Stimulated activated naive CD8-positive, alpha-beta T cell treated with anti-CD3 and anti-CD28 coated beads, Interleukin-15, Interleukin-2, amounts not matched to agents 100 ng/mL and 50 ng/mL, for 24 hours (primary cell): Measurements from ENCODE around the gene CRACR2A.
A peak's percentile ranks its signal among the peaks of the same experiment; 100 is the strongest.

ENCODE experiments used
- H3K27ac Mint-ChIP-seq: one replicate; pipeline ENCODE4 v1.8.0; 2021; ENCODE audit warnings: mild to moderate bottlenecking, mixed read lengths
- H3K27me3 Mint-ChIP-seq: one replicate; pipeline ENCODE4 v1.8.0; 2021; ENCODE audit warnings: mixed read lengths
- H3K36me3 Mint-ChIP-seq: one replicate; pipeline ENCODE4 v1.8.0; 2021; ENCODE audit warnings: low read depth, mixed read lengths
- H3K4me1 Mint-ChIP-seq: one replicate; pipeline ENCODE4 v1.8.0; 2021; ENCODE audit warnings: low read depth, mixed read lengths
- H3K4me3 Mint-ChIP-seq: one replicate; pipeline ENCODE4 v1.8.0; 2021; ENCODE audit warnings: mild to moderate bottlenecking, mixed read lengths
- H3K9me3 Mint-ChIP-seq: one replicate; pipeline ENCODE4 v1.8.0; 2021; ENCODE audit warnings: mixed read lengths

Gene CRACR2A

GRCh38 chr12:3685830-3686229 is 67.1 kb downstream of the CRACR2A start:
- no peak overlapping the region for H3K27ac Mint-ChIP-seq

DNA sequence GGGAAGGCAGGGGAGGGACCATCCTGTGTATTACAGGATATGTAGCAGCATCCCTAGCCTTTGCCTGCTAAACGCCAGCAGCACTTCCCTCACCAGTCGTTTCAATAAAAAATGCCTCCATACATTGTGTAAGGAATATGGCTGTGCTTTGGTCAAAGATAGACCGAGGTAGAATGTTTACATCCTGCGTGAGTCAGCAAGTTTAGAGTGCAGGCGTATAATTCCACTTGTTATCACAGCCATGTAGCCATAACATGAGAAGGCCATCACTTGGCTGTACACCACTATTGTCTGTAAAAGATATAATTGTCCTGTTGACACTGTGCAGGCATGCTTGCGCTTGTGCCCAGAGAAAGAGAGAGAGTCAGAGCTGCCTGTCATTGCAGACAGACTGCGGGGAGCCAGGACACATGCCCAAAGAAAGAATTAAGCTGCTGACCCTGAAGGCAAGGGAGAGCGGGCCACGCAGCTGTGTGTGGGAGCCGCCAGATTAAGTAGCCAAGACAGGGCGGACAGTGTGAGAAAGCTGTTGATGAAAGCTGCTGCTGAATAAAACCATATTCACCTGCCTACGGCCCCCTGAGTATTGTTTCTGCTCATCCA is 68.4 kb downstream of the CRACR2A start:
- H3K27ac Mint-ChIP-seq: no peak overlapping the region
- no peaks in the 10 kb centered on the region for H3K9me3 Mint-ChIP-seq
- no peaks in the 10 kb centered on the region for H3K27me3 Mint-ChIP-seq
- H3K4me1 Mint-ChIP-seq: no peaks in the 10 kb centered on the region
- no peak overlapping the region for H3K4me3 Mint-ChIP-seq
- peaks cover 33% of the 10 kb centered on the region for H3K36me3 Mint-ChIP-seq

More at GRCh38 chr12:3685830-3686229, 67.1 kb downstream of the CRACR2A start:
- H3K9me3 Mint-ChIP-seq: no peaks in the 10 kb centered on the region
- H3K36me3 Mint-ChIP-seq: peaks cover 41% of the 10 kb centered on the region
- no peak overlapping the region for H3K4me3 Mint-ChIP-seq
- no peaks in the 10 kb centered on the region for H3K27me3 Mint-ChIP-seq
- H3K4me1 Mint-ChIP-seq: no peaks in the 10 kb centered on the region

DNA sequence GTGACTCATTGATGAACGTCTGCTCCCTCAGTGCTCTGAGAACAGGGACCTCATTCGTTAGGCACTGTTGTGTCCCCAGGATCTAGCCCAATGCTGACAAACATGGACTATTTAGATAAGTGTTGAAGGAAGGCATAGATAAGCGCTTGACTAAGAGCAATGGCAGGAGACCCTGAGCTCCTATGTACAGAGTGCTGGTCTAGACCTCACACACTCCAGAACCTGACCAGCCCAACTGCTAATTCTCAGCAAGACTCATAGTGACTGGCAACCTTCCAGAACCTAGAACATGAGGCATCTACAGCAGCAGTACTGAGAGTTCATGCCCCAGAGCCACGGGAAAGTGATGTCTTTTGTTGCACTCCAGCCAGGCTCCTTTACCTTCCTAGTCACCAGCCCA is 69.2 kb downstream of the CRACR2A start:
- no peak overlapping the region for H3K4me3 Mint-ChIP-seq
- H3K4me1 Mint-ChIP-seq: no peaks in the 10 kb centered on the region
- no peak overlapping the region for H3K27ac Mint-ChIP-seq
- H3K27me3 Mint-ChIP-seq: no peaks in the 10 kb centered on the region
- no peaks in the 10 kb centered on the region for H3K9me3 Mint-ChIP-seq
- peaks cover 34% of the 10 kb centered on the region for H3K36me3 Mint-ChIP-seq

DNA sequence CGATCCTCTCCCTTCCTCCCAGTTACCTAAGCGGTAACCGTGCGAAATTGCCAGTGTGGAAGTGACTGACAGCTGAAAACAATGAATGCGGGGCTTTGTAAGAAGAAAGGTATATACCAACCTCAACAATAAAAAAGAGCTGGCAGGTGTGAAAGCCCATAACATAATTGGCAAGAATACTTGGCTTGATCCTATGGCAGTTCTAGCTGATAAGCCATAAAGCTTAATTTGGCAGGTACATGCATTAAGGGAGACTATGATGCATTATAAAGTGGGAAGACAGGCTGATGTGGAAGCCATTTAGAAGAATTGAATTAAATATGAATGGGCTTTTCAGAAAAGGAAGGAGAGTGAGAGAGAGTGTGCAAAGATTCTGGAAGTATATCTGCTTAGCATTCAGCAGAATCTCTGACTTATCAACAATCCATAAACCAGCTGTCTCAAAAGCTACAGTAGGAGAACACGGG is 71.3 kb downstream of the CRACR2A start:
- H3K9me3 Mint-ChIP-seq: no peaks in the 10 kb centered on the region
- peaks cover 41% of the 10 kb centered on the region for H3K36me3 Mint-ChIP-seq
- H3K27ac Mint-ChIP-seq: no peak overlapping the region
- no peaks in the 10 kb centered on the region for H3K27me3 Mint-ChIP-seq
- no peak overlapping the region for H3K4me3 Mint-ChIP-seq
- no peaks in the 10 kb centered on the region for H3K4me1 Mint-ChIP-seq

DNA sequence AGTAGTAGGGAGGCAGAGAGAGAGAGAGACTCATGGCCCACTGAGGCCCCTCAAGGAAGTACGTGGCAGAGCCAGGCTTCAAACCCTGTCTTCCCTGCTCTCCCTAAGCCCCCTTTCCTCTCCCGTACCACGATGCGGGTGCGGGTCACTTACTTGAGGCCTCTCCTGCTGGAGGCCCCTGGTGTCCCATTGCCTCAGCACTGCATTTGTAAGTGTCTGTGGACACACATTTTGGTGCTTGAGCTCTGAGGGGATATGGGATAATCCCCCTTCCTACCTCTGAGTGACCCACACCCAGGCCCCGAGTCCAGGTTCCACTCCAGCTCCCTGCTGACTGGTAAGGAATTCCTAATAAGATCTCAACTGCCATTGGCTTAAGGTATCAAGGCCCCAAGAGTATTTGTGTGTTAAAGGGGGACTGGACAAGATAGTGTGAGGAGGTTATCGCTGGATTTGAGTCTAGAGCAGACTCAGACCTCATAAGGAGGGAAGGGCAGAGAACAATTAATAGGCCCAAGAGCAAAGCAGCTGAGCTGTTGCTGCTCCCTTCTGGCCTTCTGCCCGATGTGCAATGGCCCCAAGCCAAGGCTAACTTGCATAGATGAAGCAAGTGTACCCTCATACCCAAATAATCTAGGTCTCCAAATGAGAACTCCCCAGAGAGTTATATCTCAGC is 71.9 kb downstream of the CRACR2A start:
- Mint-ChIP-seq H3K27ac (no peak overlapping the region), H3K4me3 (no peak overlapping the region), H3K27me3 (no peaks in the 10 kb centered on the region), H3K36me3 (peaks cover 42% of the 10 kb centered on the region), H3K4me1 (no peaks in the 10 kb centered on the region), H3K9me3 (no peaks in the 10 kb centered on the region)

DNA sequence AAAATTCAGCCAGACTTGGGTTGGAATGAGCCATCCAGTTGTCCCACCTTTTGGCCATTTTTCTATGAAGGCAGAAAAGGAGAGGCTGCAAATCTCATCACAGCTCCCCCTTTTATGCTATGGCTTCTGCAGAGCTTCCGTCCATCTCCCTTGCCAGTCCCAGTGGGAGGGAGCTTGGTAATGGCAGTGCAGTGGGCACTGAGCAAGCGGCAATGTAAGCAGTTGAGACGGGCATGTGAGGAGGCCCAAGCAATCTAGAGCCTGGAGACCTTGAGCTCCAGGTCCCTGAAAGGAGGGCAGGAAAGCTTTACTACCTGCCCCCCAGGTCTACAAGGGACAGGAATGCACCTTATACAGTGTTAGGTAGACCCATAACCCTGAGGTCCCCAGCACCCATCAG is 73.1 kb downstream of the CRACR2A start:
- no peaks in the 10 kb centered on the region for H3K27me3 Mint-ChIP-seq
- H3K36me3 Mint-ChIP-seq: peaks cover 35% of the 10 kb centered on the region
- H3K27ac Mint-ChIP-seq: no peak overlapping the region
- H3K9me3 Mint-ChIP-seq: no peaks in the 10 kb centered on the region
- no peaks in the 10 kb centered on the region for H3K4me1 Mint-ChIP-seq
- H3K4me3 Mint-ChIP-seq: no peak overlapping the region

DNA sequence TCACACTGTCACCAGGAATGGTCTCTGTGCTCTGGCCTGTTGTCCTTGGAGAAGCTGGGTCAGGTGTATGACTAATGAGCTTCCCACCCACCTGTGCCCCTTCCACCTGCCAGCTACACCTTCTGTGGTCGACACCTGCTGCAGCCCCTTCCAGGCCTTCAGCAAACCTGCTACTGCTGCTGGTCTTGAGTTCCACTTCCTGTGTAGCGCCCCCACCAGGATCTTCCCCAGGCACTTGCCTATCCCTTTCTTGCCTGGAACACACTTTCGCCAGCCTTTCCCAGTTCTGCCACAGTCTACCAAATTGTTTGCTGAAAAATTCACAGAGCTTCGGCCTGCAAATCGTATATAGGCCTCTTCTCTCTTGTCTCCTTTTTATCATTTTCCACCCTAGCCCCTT is 75.3 kb downstream of the CRACR2A start:
- no peaks in the 10 kb centered on the region for H3K9me3 Mint-ChIP-seq
- no peaks in the 10 kb centered on the region for H3K27me3 Mint-ChIP-seq
- no peak overlapping the region for H3K4me3 Mint-ChIP-seq
- H3K4me1 Mint-ChIP-seq: no peaks in the 10 kb centered on the region
- peaks cover 44% of the 10 kb centered on the region for H3K36me3 Mint-ChIP-seq
- peak overlapping the region; percentile 54 for H3K27ac Mint-ChIP-seq

DNA sequence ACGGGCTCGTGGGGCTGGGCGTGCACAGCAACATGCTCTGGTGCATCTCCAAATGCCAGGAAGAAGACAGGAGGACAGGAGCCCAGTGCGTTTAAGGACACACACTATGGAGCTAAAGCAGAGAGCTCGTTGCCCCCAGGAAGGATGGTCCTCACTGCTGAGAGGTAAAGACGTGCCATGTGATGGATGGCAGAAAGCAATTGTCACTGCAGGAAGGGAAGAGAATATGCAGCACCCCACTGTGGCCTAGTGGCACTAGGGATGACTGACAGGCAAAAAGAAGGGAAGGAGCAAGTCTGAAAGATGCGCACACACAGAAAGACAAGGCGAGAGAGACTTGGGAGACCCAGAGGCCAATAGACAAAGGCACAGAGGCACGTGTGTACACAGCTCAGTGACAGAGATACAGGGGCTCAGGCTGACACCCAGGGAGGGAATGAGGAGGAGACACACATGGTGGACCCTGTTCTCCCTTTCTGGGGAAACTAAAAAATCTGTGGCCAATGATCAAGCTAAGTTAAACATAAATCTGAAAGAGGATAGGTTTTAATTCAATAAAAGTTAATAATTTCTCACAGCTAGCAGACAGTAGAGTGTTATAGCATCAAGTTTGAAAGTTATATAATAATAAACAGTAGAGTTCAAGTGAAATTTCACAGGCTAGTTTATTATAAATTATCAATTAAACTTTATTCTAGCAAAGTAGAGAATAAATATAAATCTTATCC is 78.8 kb downstream of the CRACR2A start:
- H3K36me3 Mint-ChIP-seq: peaks cover 45% of the 10 kb centered on the region
- H3K9me3 Mint-ChIP-seq: no peaks in the 10 kb centered on the region
- peaks cover 6% of the 10 kb centered on the region for H3K4me1 Mint-ChIP-seq
- no peak overlapping the region for H3K27ac Mint-ChIP-seq
- H3K4me3 Mint-ChIP-seq: no peak overlapping the region
- no peaks in the 10 kb centered on the region for H3K27me3 Mint-ChIP-seq

- H3K27me3 Mint-ChIP-seq: no peaks in the 10 kb centered on the region
- H3K4me1 Mint-ChIP-seq: peaks cover 6% of the 10 kb centered on the region
- H3K4me3 Mint-ChIP-seq: no peak overlapping the region
- no peaks in the 10 kb centered on the region for H3K9me3 Mint-ChIP-seq
- H3K36me3 Mint-ChIP-seq: peaks cover 40% of the 10 kb centered on the region
- H3K27ac Mint-ChIP-seq: no peak overlapping the region
Observed at GRCh38 chr12:3672113-3672509, 80.8 kb downstream of the CRACR2A start.

DNA sequence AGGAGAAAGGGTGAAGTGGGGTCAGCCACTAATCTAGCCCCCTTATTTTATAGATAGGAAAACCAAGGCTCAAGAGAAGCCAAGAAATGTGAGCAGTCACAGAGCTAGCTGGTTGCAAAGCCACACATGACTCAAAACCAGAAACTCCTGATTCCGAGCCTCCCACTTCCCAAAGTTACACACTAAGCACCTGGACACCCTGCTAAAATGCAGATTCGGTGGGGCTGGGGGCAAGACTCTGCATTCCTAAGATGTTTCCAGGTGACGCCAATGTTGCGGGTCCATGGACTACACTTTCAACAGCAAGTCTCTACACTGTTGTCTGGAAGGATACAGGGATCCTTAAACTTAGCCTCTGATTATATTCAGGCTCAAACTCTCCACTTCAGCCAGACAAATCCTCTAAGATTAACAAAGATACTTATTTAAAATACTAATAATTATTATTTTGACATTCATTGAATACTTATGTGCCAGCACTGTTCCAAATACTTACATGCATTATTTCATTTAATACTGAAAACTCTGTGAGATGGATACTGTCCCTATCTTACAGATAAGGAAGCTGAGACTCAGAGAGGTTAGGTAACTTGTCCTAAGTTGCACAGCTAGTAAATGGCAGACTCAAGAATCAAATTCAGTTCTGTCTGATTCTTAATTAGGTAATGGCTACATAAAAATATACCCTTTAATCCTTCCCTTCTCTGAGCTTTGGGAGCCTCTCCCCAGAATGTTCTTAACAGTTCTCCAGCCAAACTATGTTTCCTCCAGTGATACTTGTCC is 81.4 kb downstream of the CRACR2A start:
- H3K4me3 Mint-ChIP-seq: no peak overlapping the region
- no peak overlapping the region for H3K27ac Mint-ChIP-seq
- H3K36me3 Mint-ChIP-seq: peaks cover 45% of the 10 kb centered on the region
- peaks cover 6% of the 10 kb centered on the region for H3K4me1 Mint-ChIP-seq
- no peaks in the 10 kb centered on the region for H3K9me3 Mint-ChIP-seq
- H3K27me3 Mint-ChIP-seq: no peaks in the 10 kb centered on the region

DNA sequence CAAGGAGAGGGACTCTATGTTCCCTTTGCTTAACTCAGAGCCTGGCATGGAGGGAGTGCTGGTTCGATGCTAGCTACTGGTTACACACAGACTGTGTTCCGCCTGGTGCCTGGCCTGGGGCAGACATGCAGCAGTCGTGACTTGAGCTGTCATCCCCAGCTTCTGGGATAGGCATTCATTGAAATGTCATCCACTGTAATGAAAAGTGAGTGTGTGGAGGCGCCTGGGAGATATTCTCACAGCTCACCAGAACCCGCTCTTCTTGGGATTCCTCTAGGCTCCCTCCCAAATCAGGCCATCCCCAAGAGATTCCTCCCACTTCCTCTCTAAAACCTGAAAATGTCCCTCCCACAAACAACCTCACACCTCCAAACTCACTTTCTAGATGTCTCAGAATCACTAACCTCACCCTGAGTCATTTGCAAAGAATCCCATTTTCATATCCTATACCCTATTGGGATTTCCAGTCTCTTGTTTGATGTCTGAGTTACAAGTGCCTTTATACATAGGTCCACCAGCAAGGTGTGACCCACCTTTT is 82.8 kb downstream of the CRACR2A start:
- peaks cover 46% of the 10 kb centered on the region for H3K36me3 Mint-ChIP-seq
- no peaks in the 10 kb centered on the region for H3K9me3 Mint-ChIP-seq
- H3K27ac Mint-ChIP-seq: peak overlapping the region; percentile 33
- H3K4me1 Mint-ChIP-seq: peaks cover 6% of the 10 kb centered on the region
- no peaks in the 10 kb centered on the region for H3K27me3 Mint-ChIP-seq
- H3K4me3 Mint-ChIP-seq: no peak overlapping the region

DNA sequence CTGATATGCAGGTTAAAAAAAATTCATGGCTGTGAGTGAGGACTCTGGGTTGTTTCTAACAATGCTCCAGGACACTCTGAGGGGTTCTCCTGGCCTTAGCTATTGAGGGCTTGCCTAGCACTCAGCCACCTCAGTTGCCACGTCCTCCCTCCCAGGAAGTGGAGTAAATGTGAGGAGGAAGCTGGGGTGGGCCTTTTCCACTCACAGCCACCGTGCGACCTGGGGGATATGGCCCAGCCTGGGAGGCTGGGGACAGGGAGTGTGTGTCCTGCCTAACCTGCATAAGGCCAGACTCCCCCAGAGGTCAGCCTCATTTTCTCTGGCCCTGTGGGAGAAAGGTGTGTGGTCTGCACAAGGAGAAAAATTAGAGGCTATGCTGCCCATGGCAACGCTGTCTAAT is 83.3 kb downstream of the CRACR2A start:
- Mint-ChIP-seq H3K4me3 (no peak overlapping the region), H3K27me3 (no peaks in the 10 kb centered on the region), H3K4me1 (peaks cover 6% of the 10 kb centered on the region), H3K27ac (no peak overlapping the region), H3K9me3 (no peaks in the 10 kb centered on the region), H3K36me3 (peaks cover 49% of the 10 kb centered on the region)

DNA sequence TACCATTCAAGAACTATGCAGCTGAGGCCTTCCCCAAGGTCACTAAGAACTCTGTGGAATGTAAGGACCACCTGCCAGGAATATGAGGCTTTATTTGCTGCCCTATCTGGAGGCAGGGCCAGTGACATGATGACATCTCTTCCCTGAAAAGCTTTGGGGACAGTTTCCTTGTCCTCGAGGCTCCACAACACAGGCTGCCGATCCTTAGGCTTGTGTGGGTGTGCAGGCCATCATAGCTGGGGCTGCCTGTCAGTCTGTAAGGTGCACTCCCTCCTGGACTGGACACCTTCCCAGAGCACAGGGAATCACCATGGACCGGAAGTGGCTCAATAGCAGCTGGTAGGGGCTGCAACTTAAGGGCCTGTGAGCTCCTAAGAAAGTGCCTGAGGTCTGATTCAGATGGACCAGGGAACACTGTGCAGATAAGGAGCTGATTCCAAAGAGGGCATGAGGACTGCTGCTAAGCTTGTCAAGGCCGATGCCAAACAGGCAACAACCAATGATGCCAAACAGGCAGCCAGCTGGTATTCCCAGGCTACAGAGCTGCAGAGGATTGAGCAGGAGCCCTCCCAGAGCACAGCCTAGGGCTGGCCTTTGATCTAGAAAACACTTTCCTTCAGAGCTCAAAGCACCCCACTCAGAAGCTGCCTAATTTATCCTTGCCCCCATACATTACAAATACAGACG is 84.3 kb downstream of the CRACR2A start:
- H3K36me3 Mint-ChIP-seq: peaks cover 51% of the 10 kb centered on the region

DNA sequence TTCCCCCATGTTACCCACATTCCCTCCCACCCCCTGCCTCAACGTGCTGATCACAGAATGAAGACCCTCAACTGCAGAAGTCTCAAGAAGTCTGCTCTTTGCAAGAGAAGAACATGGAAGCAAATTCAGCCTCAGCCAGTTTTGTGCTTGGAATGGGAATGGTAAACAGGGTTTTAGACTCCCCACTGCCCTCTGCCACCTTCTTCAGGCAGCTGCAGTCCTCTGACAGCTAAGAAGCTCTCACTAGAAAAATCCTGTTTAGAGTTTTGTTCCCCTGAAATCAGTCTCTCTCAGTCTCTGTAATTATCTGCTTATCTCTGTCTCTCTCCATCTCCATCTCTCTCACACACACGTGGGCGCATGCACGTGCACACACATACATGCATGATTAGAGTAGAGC is 85.4 kb downstream of the CRACR2A start:
- Mint-ChIP-seq H3K9me3 (no peaks in the 10 kb centered on the region), H3K27ac (no peak overlapping the region), H3K27me3 (no peaks in the 10 kb centered on the region), H3K36me3 (peaks cover 48% of the 10 kb centered on the region), H3K4me3 (no peak overlapping the region), H3K4me1 (peaks cover 6% of the 10 kb centered on the region)

More for the DNA sequence above, 84.3 kb downstream of the CRACR2A start:
- Mint-ChIP-seq H3K27me3 (no peaks in the 10 kb centered on the region), H3K27ac (no peak overlapping the region), H3K9me3 (no peaks in the 10 kb centered on the region), H3K4me1 (peaks cover 6% of the 10 kb centered on the region), H3K4me3 (no peak overlapping the region)
